Measurements from ENCODE around the gene PRKCZ.
A peak's percentile ranks its signal among the peaks of the same experiment; 100 is the strongest.

The PRKCZ gene

DNA sequence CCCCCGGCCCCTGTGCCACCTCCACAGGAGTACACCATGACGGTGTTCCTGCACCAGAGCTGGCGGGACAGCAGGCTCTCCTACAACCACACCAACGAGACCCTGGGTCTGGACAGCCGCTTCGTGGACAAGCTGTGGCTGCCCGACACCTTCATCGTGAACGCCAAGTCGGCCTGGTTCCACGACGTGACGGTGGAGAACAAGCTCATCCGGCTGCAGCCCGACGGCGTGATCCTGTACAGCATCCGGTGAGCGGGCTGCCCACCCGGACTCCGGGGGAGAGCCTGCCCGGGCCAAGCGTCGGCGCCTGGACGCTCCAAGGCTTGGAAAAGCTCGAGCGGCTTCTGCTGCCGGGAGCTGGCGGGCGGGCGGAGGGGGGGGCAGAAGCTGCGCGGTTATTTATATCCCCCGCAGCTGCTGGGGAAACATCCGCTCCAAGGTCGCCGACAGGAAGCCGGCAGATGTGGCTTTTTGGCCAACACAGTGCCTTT lies 24.7 kb upstream of the PRKCZ start:
- DNase-seq = peak; percentile 66

DNA sequence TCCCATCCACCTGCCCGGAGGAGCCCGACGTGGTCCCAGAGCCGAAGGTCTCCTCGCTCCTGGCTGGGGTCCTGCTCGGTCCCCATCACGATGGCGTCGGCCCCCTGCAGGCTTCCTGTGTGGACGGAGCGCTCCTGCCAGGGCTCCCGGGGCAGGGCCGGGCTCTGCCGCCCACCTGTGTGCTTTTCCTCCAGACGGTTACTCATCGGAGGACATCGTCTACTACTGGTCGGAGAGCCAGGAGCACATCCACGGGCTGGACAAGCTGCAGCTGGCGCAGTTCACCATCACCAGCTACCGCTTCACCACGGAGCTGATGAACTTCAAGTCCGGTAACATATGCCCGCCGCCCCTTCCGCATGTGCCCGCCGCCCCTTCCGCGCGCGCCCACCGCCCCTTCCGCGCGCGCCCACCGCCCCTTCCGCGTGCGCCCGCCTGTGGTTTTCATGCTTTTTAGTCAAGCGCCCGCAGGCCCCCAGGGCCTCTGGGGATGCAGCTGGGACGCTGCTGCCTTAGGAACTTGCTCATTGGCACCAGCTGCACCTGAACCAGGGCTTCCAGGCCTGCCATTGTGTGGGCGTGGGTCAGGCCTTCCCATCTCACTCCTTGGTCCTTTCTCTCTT lies 22.1 kb upstream of the PRKCZ start:
- DNase-seq = no peak

DNA sequence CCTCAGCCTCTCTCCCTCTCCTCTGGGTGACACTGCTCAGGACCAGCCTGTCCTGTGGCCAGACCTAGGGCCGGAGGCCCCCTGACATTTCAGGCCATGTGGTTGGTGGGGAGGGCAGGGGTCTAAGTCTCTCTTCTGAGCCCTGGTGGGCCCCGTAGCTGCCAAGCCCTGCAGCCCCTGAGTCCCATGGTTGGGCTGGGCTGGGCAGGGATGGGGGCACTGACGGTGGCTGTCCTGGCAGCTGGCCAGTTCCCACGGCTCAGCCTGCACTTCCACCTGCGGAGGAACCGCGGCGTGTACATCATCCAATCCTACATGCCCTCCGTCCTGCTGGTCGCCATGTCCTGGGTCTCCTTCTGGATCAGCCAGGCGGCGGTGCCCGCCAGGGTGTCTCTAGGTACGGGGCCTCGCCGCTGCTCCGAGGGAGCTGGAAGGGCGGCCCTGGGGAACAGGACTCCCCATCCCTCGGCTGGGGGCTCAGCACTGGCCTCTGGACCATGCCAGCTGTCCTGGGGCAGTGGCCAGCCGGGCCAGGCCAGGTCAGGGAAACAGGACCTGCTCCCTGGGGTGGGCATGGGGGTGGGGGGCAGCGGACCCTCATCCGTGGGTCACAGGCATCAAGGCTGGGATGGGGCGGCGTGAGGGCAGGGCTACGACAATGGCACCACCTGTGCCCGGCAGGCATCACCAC lies 21.2 kb upstream of the PRKCZ start:
- DNase-seq = no peak

DNA sequence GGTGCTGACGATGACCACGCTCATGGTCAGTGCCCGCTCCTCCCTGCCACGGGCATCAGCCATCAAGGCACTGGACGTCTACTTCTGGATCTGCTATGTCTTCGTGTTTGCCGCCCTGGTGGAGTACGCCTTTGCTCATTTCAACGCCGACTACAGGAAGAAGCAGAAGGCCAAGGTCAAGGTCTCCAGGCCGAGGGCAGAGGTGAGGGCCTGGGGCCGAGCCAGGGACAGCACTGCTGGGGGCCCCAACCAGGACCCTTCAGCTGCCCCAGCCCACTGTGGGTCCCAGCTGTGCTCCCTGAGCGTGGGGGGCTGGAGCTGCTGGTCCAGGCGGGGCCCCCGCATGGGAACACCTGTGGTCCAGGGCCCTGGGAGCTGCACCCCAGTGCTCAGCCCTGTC lies 20.6 kb upstream of the PRKCZ start:
- DNase-seq = no peak

DNA sequence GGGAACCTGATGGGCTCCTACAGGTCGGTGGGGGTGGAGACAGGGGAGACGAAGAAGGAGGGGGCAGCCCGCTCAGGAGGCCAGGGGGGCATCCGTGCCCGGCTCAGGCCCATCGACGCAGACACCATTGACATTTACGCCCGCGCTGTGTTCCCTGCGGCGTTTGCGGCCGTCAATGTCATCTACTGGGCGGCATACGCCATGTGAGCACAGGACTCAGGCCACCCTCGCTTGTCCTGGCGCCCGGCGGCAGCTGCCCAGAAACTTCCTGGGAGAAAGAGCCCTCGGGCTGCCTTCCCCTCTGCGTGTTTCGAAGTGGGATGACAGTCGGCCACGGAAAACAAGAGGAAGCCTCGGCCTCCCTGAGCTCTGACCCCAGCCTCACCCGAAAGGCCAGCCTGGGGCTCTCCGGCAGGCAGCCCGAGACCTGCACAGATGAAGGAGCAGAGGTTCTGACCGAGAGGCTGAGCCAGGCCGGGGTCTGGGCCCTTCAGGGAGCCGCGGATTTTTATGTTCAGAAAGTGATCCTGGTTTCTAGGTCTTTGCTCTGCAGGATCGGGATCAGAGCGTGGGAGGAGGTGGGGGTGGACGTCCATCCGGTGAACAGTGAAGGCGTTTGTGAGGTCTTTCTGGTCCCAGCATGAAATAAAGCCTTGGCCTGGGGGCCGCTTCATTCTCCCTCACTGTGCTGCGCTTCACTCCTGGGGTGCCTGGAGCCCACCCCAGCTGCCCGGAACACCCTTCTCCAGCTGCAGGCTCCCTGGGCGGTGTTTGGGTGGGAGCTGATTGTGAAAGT lies 19.9 kb upstream of the PRKCZ start:
- no peak for DNase-seq

DNA sequence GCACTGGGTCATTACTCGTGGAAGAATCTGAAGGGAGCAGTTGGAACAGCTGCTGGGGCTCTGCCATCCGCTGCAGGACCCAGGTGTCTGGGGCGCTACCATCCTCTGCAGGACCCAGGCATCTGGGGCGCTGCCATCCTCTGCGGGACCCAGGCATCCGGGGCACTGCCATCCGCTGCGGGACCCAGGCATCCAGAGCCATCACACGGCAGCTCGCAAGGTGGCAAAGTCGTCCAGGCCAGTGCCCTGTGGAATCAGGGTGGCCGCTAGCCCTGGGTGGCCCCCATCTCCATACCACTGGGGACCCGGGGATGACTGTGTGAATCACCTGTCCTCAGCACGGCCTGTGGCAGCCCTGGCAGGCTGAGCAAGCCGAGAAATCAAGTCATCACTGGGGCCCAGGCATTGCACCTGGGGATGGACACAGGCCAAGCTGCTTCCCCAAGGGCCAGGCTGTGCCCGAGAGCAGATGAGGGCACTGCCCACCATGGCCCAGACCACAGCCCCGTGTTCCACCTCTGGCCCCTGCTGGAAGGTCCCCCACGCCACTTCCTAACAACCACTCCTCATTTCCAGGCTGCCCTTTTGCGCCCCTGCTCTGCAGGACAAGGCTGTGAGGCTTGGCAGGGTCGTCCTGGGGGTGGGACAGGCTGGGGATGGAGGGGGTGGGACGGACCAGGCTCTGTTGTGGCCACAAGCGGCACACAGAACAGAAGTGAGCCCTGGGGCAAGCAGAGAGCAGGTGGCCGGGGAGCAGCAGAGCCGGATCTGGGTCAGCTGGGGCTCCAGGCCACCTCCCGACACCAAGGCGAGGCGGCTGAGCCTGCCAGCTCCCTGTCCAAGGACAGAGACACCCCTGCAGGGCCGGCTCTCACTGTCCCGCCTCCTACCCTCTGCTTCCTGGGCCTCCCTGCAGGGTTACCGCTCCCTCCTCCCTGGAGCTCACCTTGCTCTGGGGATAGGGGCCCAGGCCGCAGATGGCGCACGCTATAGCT lies 18.4 kb upstream of the PRKCZ start:
- no peak for DNase-seq

DNA sequence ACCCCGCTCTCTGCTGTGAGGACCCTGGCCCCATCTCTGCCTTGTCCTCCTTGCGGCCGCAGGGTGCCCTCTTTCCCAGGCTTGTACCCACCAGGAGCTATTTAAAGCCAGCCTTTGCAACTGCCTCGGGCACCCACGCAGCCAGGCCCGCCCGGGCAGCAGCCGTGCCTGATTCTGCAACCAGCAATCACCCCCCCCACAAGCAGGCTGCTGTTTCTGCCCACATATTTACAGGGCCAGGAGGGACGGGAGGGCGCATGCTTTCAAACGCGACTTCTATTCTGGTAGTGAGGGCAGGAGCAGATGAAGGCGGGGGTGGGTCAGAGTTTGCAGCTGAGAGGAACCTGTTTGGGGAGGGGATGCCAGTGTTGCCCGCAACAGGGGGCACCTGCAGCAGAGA lies 17.5 kb upstream of the PRKCZ start:
- DNase-seq = no peak

DNA sequence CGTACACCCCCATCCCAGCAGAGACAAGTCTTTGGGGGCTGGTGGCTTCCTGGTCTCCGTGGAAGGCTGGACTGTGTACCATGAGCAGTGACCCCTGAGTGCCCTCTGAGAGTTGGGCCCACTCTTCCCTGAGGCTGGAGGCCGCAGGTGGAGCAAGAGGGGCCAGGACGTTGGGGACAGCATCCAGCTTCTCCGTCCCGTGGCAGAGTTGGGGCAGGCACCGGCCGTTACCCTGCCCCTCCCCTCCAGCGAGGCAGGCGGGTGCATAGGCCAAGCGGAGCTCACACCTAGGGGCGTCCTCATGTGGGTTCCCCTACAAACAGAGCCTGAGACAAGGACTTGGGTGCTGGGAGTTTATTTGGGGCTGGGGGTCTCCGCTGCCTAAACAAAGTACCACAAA lies 17.0 kb upstream of the PRKCZ start:
- no peak for DNase-seq

DNA sequence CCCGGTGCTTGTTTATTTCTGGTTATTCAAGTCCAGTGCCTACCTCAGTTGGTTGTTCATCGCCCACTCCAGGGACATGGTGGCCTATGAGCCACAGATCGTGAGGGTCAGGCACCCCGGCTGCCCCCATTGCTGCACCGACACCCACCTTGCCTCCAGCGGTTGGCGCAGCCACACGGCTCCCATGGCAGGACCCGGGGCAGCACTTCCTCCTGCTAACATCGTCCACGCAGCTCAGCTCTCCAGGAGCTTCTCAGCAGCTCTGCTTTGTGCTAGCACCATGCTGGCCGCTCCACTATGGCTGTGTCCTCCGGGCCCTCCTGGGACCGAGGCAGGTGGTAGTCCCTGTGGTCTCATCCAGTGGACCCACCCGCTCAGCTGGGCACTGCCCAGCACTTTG lies 13.9 kb upstream of the PRKCZ start:
- no peak for DNase-seq

DNA sequence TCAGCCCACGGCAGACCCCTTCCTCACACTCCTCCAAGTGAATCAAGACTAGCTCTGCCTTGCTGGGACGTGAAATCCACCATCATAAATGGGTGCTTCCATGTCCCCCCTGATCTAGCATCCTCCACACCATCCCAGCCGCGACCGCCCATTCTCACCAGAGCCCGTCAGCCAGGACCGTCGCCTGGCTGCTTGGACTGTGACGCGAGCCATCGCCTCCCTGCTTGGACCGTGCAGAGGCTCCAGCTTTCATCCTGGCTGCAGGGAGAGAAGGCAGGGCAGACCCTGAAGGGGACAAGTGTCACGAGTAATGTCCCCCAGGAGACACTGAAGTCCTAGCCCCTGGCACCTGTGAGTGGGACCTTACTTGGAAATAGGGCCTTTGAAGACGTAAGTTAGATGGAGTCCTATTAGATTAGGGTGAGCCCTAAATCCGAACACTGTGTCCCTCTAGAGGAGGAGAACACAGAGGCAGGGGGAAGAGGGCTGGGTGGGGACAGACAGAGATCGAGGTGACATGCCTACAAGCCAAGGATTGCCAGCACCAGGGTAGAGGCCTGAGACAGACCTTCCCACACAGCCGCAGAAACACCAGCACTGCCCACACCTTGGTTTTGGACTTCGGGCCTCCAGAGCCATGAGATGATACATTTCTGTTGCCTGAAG lies 12.8 kb upstream of the PRKCZ start:
- no peak for DNase-seq

DNA sequence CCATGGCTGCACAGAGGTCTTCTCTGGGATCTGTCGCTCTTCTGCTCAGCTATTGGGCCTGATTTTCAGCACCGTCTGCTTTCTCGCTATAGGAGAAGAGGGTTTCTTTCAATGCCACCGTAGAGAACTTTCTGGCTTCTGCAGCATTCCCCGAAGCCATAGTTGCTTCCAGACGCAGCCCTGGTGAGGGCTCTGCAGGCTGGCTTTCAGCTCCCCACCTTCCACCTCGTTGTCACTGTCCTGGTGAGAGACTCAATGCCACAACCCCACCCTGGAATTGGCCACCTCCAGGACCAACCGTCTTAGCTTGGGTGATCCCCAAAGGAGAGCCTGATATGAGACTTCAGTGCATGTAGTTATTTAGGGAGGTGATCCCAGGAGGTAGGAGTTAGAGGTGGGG lies 12.0 kb upstream of the PRKCZ start:
- DNase-seq = no peak

DNA sequence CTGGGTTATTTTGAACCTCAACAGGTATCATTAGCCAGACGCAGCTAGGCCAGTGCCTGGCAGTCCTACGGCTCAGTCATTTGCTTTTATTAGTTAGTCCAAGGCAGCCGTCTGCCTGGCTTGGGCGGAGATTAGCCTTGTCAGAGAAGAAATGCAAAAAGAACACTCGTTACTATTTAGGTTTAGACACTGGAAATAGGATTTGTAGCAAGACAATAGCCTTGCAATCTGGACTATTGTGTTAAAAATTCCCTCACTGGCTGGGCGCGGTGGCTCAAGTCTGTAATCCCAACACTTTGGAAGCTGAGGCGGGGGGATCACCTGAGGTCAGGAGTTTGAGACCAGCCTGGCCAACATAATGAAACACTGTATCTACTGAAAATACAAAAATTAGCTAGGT lies 11.0 kb upstream of the PRKCZ start:
- no peak for DNase-seq

DNA sequence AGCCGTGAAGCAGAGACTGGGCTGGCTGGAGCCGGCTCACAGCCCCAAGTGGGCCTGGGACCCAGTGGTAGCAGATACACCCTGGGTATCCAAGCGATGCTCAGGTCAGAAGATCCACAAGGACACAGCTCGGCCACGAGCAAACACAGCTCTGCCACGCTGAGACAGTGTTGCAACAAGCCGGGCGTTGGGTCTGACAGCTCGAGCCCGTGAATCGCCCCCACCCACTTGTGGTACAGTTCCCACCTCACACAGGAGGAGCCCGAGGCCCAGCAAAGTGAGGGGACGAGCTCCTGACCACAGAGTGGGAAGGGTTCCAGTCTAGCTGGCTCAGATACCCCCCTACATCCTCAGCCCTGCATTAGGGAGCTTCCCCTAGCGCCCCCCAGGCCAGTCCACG lies 8.9 kb upstream of the PRKCZ start:
- no peak for DNase-seq

DNA sequence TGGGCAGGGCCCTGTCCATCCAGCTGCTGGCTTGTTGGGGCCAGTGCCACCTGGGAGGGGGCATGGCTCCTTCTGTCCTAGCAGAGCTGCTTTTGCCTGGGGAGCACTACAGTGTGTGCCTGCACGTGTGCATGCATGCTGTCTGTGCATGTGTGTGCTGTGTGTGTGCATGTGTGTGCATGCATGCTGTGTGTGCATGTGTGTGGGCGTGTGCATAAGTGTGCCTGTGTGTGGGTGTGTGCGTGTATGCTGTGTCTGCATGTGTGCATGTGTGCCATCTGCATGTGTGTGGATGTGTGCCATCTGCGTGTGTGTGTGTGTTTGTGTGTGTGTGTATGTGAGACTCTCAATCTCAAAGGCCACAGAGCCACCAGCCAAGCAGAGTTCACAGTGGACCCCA lies 8.3 kb upstream of the PRKCZ start:
- DNase-seq = no peak

DNA sequence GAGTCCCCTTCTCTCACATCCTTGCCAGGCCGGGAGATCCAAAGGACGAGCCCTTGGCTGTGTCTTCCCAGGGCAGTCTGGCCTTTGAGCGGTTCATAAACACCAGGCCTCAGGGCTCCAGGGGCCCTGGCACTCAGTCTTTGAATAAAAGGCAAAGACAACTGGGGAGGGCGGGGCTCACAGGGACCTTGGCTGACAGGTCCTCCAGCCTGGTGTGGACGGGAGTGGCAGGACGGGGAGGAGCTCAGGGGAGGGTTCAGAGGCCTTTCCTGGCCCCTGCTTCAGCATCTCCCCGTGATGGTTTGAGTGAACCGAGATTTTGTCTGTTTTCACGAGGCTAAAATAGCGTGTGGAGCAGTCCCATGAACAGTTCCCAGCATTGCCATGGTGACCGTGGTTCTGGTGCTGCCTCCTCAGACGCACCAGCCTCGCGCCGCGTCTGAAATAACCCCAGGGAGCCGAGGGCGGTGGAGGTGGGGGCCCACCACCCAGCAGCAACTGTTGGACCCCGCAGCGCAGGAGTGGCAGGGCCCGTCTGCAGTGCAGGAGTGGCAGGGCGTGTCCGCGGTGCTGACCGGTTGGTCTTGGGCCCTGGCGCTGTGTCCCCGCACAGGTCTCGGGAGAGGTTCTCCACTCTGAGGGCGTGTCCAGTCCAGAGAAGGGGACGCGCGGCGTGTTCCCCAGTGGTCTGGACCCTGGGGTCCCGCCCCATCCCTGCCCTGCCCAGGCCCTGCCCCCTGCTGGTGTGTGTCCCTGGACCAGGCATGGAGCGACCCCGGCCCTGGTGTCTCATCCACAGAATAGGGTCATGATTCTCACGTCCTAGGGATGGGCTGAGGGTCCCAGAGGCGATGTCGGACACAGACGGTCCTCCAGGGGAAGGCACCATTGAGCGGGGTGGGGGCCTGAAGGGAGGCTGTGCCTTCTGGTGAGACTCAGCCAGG lies 7.1 kb upstream of the PRKCZ start:
- no peak for DNase-seq

DNA sequence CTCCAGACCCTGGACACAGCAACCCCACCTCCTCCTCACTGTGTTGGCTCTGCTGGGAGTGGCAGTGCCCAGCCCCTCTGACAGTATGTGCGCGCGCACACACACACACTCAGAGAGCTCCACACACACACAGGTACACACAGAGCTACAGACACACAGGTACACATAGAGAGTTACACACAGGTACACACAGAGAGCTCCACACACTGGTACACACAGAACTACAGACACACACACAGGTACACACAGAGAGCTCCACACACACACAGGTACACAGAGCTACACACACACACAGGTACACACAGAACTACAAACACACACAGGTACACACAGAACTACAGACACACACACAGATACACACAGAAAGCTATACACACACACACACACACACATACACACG lies 6.3 kb upstream of the PRKCZ start:
- no peak for DNase-seq

DNA sequence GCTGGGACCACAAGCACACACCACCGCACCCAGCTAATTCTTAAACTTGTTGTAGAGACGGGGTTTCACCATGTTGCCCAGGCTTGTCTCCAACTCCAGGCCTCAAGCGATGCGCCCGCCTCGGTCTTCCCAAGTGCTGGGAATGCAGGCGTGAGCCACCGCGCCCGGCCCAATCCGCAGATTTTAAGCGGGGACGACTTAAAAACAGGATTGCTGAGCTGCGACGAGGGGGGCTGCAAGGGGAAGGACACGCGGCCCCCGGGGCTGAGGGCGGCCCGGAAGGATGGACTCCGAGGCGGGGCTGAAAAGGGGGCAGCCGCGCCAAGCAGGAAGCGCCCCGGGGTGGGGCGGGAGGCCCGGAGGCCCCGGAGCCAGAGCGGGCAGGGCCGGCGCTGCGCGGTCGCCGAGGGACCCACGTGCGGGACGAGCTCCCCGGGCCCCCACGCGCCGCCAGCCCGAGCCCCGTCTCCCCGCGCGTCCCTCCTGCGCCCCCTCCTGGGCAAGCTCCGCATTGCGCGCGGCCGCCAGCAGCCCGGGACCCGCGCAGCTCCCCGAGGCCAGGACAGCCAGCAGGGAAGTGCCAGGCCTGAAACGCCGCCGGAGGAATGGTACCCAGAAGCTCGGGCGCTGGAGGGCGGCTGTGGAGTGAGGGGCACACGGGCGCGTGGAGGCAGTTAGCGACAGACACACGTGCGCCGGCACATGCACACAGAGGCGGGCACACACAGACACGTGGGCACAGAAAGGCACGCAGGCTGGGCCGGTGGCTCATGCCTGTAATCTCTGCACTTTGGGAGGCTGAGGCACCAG lies 5.5 kb upstream of the PRKCZ start:
- peak; percentile 47 for DNase-seq

DNA sequence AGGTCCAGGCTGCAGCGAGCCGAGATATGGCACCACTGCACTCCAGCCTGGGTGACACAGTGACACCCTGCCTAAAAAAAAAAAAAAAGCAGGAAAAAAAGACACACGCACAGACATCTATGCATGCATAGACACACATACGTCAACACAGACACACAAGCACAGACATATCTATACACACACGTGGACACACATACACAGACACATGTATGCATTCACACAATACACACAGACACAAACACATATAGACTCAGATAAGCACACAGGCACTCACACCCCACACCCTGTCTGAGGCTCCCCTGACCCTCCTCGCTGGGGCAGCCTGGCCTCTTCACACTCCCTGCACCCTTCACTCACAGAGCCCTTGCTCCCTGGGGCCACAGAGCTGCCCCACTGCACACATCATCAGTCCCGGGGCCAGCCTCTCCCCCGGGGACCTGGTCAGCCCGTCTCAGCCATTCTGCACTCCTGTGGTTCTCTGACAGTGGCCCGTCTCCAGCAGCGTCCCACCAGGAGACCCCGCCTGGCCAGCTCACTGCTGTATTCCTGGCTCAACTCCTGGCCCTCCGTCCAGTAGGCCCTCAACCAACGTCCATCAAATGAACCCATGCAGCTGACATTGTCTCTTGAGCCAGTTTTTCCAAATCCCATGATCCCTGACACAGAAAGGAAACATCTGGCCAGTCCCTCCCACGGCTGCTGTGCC lies 4.6 kb upstream of the PRKCZ start:
- no peak for DNase-seq

DNA sequence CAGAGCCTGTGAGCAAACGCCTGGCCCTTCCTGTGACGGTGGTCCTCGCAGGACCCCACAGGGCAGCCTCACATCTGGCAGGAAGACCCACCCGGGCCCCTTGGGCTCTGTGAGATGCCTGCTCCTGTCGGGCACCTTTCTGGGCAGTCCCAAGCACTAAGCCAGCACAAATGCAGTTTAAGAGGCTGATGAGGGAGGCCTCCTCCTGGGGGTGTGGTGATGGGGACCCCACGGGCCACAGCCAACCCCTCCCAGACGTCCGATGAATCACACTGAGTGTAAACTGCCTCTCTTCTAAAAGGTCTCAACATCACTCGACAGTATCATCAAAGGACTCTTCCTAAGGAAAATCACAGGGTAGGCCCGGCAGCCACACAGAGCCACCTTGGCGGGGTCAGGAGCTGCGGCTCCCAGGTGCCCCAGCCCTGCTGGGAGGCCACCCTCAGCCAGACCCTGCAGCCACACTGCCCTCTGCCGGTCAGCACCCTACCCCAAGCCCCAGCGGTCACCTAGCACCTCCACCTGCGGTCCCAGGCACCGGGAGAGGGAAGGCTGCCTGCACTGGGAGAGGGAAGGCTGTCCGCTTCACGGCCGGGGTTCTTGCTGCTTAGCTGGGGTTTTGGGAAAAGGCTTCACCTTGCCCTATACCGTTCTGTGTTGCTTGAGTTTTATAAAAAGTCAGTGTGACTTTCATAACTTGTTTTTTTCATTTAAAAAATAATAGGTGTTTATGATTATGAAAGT lies 3.9 kb upstream of the PRKCZ start:
- DNase-seq = no peak

All from MV-4-11 (cell line).